NCI-H1694 (cell line): ENCODE data around the gene UCK2.

Experiments
- DNase-seq: peaks from one replicate; lab custom pipeline; 2025; lab: John Stamatoyannopoulos, UW

UCK2 gene

GRCh38 chr1:165880993-165881392 is 53.6 kb downstream of the UCK2 start:
- DNase-seq, result no peak

GRCh38 chr1:165882168-165882837 is 54.9 kb downstream of the UCK2 start:
- no peak for DNase-seq

- no peak for DNase-seq
Observed at GRCh38 chr1:165883056-165883455, 55.6 kb downstream of the UCK2 start.

GRCh38 chr1:165884009-165884689 is 56.7 kb downstream of the UCK2 start:
- no peak for DNase-seq

GRCh38 chr1:165884690-165885304 is 57.4 kb downstream of the UCK2 start:
- no peak for DNase-seq

- no peak for DNase-seq
Observed at GRCh38 chr1:165885305-165885694, 57.9 kb downstream of the UCK2 start.

GRCh38 chr1:165886193-165886592 is 58.8 kb downstream of the UCK2 start:
- no peak for DNase-seq

GRCh38 chr1:165886983-165887382 is 59.6 kb downstream of the UCK2 start:
- DNase-seq, result no peak

- DNase-seq, result no peak
Observed at GRCh38 chr1:165887877-165888551, 60.6 kb downstream of the UCK2 start.

- DNase-seq, result no peak
Observed at GRCh38 chr1:165888552-165888920, 61.1 kb downstream of the UCK2 start.

GRCh38 chr1:165890684-165891083 is 63.3 kb downstream of the UCK2 start:
- DNase-seq, result no peak

GRCh38 chr1:165891111-165891860 is 63.9 kb downstream of the UCK2 start:
- no peak for DNase-seq

- DNase-seq, result no peak
Observed at GRCh38 chr1:165892935-165893334, 65.5 kb downstream of the UCK2 start.

GRCh38 chr1:165893507-165893906 is 66.1 kb downstream of the UCK2 start:
- DNase-seq, result no peak

GRCh38 chr1:165894591-165894990 is 67.2 kb downstream of the UCK2 start:
- no peak for DNase-seq

GRCh38 chr1:165895451-165895871 is 68.0 kb downstream of the UCK2 start:
- DNase-seq, result no peak

GRCh38 chr1:165896277-165896676 is 68.9 kb downstream of the UCK2 start:
- DNase-seq, result no peak

- no peak for DNase-seq
Observed at GRCh38 chr1:165897326-165898303, 70.2 kb downstream of the UCK2 start.

- DNase-seq, result no peak
Observed at GRCh38 chr1:165898837-165899236, 71.4 kb downstream of the UCK2 start.

GRCh38 chr1:165899461-165899941 is 72.1 kb downstream of the UCK2 start:
- DNase-seq, result no peak
